Fibroblast of villous mesenchyme (primary cell): ENCODE data around the gene TNRC6B. TPM values are rescaled to one million over a fixed set of nuclear protein-coding genes. Genes with fewer than 3 reads are reported as not detected.

Experiments
- DNase-seq: peaks from one replicate; pipeline ENCODE4 v3.0.0-alpha.2; 2010; ENCODE audit warnings: low read depth
- H3K4me3 ChIP-seq: 2 replicates; pipeline ENCODE4 v1.5.1; 2011; ENCODE audit warnings: low read depth, mild to moderate bottlenecking, low read length
- CTCF ChIP-seq: IDR thresholded peaks from 2 replicates; pipeline ENCODE4 v1.5.1; 2012; ENCODE audit warnings: low read depth, mild to moderate bottlenecking, low read length; ENCODE audit not compliant: insufficient read depth
- total RNA-seq: library from RNA; depleted of rRNA; stranded (reverse); fragments of >200 nt; gene quantifications from 2 replicates; pipeline ENCODE4 v1.2.3, GENCODE V29; 2012

Gene TNRC6B
- total RNA-seq, 1 donor = 23.3 TPM

- no peak for DNase-seq
- no peak for TF ChIP-seq CTCF
- no peak overlapping the region for H3K4me3 ChIP-seq
Measured at GRCh38 chr22:40234658-40235057, 56.9 kb downstream of the TNRC6B start.

- DNase-seq = no peak
- H3K4me3 ChIP-seq = no peak overlapping the region
- TF ChIP-seq CTCF = no peak
Measured at GRCh38 chr22:40235308-40235707, 57.6 kb downstream of the TNRC6B start.

- DNase-seq = no peak
- no peak overlapping the region for H3K4me3 ChIP-seq
- TF ChIP-seq CTCF = no peak
Measured at GRCh38 chr22:40236131-40236665, 58.5 kb downstream of the TNRC6B start.

GRCh38 chr22:40237241-40237640 lies 59.5 kb downstream of the TNRC6B start:
- TF ChIP-seq CTCF = no peak
- DNase-seq = no peak
- no peak overlapping the region for H3K4me3 ChIP-seq

- no peak for TF ChIP-seq CTCF
- no peak for DNase-seq
- H3K4me3 ChIP-seq = no peak overlapping the region
Measured at GRCh38 chr22:40237788-40238424, 60.2 kb downstream of the TNRC6B start.

GRCh38 chr22:40238425-40239344 lies 61.0 kb downstream of the TNRC6B start:
- peak; percentile 72 for DNase-seq
- no peak overlapping the region for H3K4me3 ChIP-seq
- no peak for TF ChIP-seq CTCF
